ENCODE data around the gene QRSL1. TPM values are rescaled to one million over a fixed set of nuclear protein-coding genes. Genes with fewer than 3 reads are reported as not detected.

Gene QRSL1
- total RNA-seq, 1 experiment from 2014 or later, result 14.0 TPM

GRCh38 chr6:106608080-106608668 is 21.2 kb upstream of the QRSL1 start:
- ChIA-PET POLR2A (no interaction called here), CTCF (interaction anchor here (0.6 to 2.4 kb wide), 11 partner anchors 10 to 835 kb away, joined by 3 to 14 read pairs (median 5); no protein-coding TSS in a partner anchor)
- intact Hi-C loops (cut with micrococcal nuclease), result loop anchor here (1.0 kb wide), 2 partner anchors 367 to 371 kb away; no protein-coding TSS in a partner anchor
- BruUV-seq (replicated peaks), result no TSS peak
- TF ChIP-seq, protein P1, sequence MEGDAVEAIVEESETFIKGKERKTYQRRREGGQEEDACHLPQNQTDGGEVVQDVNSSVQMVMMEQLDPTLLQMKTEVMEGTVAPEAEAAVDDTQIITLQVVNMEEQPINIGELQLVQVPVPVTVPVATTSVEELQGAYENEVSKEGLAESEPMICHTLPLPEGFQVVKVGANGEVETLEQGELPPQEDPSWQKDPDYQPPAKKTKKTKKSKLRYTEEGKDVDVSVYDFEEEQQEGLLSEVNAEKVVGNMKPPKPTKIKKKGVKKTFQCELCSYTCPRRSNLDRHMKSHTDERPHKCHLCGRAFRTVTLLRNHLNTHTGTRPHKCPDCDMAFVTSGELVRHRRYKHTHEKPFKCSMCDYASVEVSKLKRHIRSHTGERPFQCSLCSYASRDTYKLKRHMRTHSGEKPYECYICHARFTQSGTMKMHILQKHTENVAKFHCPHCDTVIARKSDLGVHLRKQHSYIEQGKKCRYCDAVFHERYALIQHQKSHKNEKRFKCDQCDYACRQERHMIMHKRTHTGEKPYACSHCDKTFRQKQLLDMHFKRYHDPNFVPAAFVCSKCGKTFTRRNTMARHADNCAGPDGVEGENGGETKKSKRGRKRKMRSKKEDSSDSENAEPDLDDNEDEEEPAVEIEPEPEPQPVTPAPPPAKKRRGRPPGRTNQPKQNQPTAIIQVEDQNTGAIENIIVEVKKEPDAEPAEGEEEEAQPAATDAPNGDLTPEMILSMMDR (IDR thresholded peaks at IDR 0.05; ENCODE audit: unreplicated experiment), result peak; percentile 82
- Mint-ChIP-seq H3K36me3 (ENCODE audit: insufficient read depth, unreplicated experiment) (no peaks in the 10 kb centered on the region), H3K4me3 (ENCODE audit: unreplicated experiment) (no peak overlapping the region), H3K4me1 (ENCODE audit: insufficient read depth, unreplicated experiment) (no peaks in the 10 kb centered on the region), H3K27me3 (ENCODE audit: insufficient read depth, unreplicated experiment) (no peaks in the 10 kb centered on the region), H3K27ac (ENCODE audit: low read depth, unreplicated experiment) (no peak overlapping the region), H3K9me3 (ENCODE audit: unreplicated experiment) (no peaks in the 10 kb centered on the region)
- DNase-seq (ENCODE audit: unreplicated experiment), result peak; percentile 80

DNA sequence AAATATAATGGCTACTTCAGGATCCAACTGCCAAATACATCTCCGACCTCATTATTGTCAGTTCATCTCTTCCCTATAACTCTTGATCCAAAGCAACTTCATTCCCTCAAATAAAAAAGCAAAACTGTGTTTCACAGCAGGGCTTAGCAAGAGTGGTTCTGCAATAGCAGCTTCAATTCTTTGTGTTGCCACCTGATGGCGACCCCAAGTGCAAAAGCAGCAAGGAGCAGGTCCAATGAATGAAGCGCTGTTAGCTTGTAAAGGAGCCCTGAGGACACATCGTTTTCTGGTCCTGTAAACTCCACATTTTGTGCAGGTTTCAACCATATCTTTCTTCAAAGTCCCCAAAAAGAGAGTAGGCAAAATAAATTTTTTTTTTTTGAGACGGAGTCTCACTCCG is 19.7 kb upstream of the QRSL1 start:
- ChIA-PET CTCF (interaction anchor here (0.7 to 3.1 kb wide), 4 partner anchors 8 to 370 kb away, joined by 3 to 12 read pairs (median 8); no protein-coding TSS in a partner anchor), POLR2A (interaction anchor here (1.3 kb wide), 1 partner anchor 81 kb away, joined by 3 read pairs; no protein-coding TSS in a partner anchor)
- intact Hi-C loops (cut with micrococcal nuclease), result no loop called here
- Mint-ChIP-seq H3K4me3 (ENCODE audit: unreplicated experiment) (no peak overlapping the region), H3K27ac (ENCODE audit: low read depth, unreplicated experiment) (no peak overlapping the region), H3K9me3 (ENCODE audit: unreplicated experiment) (no peaks in the 10 kb centered on the region), H3K36me3 (ENCODE audit: insufficient read depth, unreplicated experiment) (no peaks in the 10 kb centered on the region), H3K4me1 (ENCODE audit: insufficient read depth, unreplicated experiment) (no peaks in the 10 kb centered on the region), H3K27me3 (ENCODE audit: insufficient read depth, unreplicated experiment) (no peaks in the 10 kb centered on the region)
- no TSS peak for BruUV-seq (replicated peaks)
- DNase-seq (ENCODE audit: unreplicated experiment), result peak; percentile 27
- TF ChIP-seq, protein P1 (IDR thresholded peaks at IDR 0.05; ENCODE audit: unreplicated experiment), result peak; percentile 14

DNA sequence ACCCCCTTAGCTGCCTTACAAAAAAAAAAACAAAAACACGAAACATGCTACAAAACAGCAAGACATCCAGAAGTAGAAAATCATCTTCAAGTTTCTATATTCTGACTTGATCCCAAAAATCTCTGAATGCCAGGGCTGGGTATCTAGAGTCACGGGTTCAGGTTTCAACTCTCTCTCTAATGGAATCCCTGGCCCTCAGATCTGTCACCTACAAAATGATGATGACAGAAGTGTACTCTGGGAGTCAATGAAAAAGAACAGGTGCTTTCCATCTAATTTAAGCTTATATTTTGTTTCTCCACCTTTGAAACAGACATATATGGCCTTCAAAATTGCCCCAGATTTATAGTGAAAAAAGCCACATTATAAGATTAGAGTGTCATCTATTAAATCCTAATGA is 18.3 kb upstream of the QRSL1 start:
- BruUV-seq (replicated peaks), result no TSS peak
- ChIA-PET POLR2A (no interaction called here), CTCF (interaction anchor here (0.6 to 3.1 kb wide), 4 partner anchors 56 to 368 kb away, joined by 3 to 12 read pairs (median 4); no protein-coding TSS in a partner anchor)
- Mint-ChIP-seq H3K27ac (ENCODE audit: low read depth, unreplicated experiment) (no peak overlapping the region), H3K27me3 (ENCODE audit: insufficient read depth, unreplicated experiment) (no peaks in the 10 kb centered on the region), H3K4me3 (ENCODE audit: unreplicated experiment) (no peak overlapping the region), H3K36me3 (ENCODE audit: insufficient read depth, unreplicated experiment) (no peaks in the 10 kb centered on the region), H3K9me3 (ENCODE audit: unreplicated experiment) (no peaks in the 10 kb centered on the region), H3K4me1 (ENCODE audit: insufficient read depth, unreplicated experiment) (no peaks in the 10 kb centered on the region)
- intact Hi-C loops (cut with micrococcal nuclease), result no loop called here
- DNase-seq (ENCODE audit: unreplicated experiment), result no peak
- TF ChIP-seq, protein P1 (IDR thresholded peaks at IDR 0.05; ENCODE audit: unreplicated experiment), result no peak

GRCh38 chr6:106612671-106613416 is 16.5 kb upstream of the QRSL1 start:
- Mint-ChIP-seq H3K9me3 (ENCODE audit: unreplicated experiment) (no peaks in the 10 kb centered on the region), H3K4me3 (ENCODE audit: unreplicated experiment) (no peak overlapping the region), H3K27ac (ENCODE audit: low read depth, unreplicated experiment) (no peak overlapping the region), H3K27me3 (ENCODE audit: insufficient read depth, unreplicated experiment) (no peaks in the 10 kb centered on the region), H3K36me3 (ENCODE audit: insufficient read depth, unreplicated experiment) (no peaks in the 10 kb centered on the region), H3K4me1 (ENCODE audit: insufficient read depth, unreplicated experiment) (no peaks in the 10 kb centered on the region)
- CTCF ChIA-PET, result interaction anchor here (0.5 to 3.1 kb wide), 4 partner anchors 44 to 367 kb away, joined by 3 to 12 read pairs (median 4); no protein-coding TSS in a partner anchor
- POLR2A ChIA-PET, result interaction anchor here (0.6 kb wide), 1 partner anchor 135 kb away, joined by 3 read pairs; no protein-coding TSS in a partner anchor
- TF ChIP-seq, protein P1 (IDR thresholded peaks at IDR 0.05; ENCODE audit: unreplicated experiment), result no peak
- intact Hi-C loops (cut with micrococcal nuclease), result no loop called here
- DNase-seq (ENCODE audit: unreplicated experiment), result no peak
- BruUV-seq (replicated peaks), result no TSS peak

Measured in MCF 10A (cell line).